Measurements from ENCODE around the gene OSBP2. TPM values are rescaled to one million over a fixed set of nuclear protein-coding genes. Genes with fewer than 3 reads are reported as not detected.
"Not testable (repeated sequence)": the region's sequence is repeated elsewhere in the genome, so short reads cannot be mapped to it uniquely, and the experiment has no call there.

The OSBP2 gene
- total and polyA plus RNA-seq, 3 donors from 2014 or later = 39.5 to 68.0 (median 45.4) TPM

DNA sequence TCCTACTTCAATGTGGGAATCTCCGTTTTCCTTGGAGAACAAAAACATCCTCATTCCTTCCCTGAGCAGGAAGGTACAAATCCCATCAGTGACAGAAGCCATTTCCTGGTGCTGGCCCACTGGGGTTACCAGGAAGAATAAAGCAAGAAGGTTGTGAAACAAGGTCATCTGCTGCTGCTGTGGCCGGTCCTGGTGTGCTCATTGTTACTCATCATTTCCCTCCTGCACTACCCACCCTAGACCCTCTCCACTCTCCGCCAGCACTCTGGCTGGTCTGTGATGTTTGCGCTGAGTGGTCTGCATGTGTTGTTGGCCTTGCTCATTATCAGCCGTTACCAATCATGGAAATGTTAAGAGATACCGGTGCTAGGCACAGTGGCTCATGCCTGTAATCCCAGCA is 37.0 kb downstream of the OSBP2 start:
- 87 to 93% methylated on average over 6 of the region's 6 CpGs for WGBS, 2 donors
- no peak overlapping the region for H3K4me3 ChIP-seq
- no peaks in the 10 kb centered on the region for H3K9me3 ChIP-seq
- intact Hi-C loops (cut with DNase I; ENCODE audit: low total_unique reads) = no loop called here
- H3K36me3 ChIP-seq (ENCODE audit: low read depth, missing control alignments) = no peaks in the 10 kb centered on the region
- no peak overlapping the region for H3K27ac ChIP-seq
- no peak for TF ChIP-seq POLR2A (IDR thresholded peaks at IDR 0.05)
- TF ChIP-seq, protein P1, sequence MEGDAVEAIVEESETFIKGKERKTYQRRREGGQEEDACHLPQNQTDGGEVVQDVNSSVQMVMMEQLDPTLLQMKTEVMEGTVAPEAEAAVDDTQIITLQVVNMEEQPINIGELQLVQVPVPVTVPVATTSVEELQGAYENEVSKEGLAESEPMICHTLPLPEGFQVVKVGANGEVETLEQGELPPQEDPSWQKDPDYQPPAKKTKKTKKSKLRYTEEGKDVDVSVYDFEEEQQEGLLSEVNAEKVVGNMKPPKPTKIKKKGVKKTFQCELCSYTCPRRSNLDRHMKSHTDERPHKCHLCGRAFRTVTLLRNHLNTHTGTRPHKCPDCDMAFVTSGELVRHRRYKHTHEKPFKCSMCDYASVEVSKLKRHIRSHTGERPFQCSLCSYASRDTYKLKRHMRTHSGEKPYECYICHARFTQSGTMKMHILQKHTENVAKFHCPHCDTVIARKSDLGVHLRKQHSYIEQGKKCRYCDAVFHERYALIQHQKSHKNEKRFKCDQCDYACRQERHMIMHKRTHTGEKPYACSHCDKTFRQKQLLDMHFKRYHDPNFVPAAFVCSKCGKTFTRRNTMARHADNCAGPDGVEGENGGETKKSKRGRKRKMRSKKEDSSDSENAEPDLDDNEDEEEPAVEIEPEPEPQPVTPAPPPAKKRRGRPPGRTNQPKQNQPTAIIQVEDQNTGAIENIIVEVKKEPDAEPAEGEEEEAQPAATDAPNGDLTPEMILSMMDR (IDR thresholded peaks at IDR 0.05) = no peak
- no peaks in the 10 kb centered on the region for H3K4me1 ChIP-seq
- no peaks in the 10 kb centered on the region for H3K27me3 ChIP-seq
- no peak for DNase-seq

DNA sequence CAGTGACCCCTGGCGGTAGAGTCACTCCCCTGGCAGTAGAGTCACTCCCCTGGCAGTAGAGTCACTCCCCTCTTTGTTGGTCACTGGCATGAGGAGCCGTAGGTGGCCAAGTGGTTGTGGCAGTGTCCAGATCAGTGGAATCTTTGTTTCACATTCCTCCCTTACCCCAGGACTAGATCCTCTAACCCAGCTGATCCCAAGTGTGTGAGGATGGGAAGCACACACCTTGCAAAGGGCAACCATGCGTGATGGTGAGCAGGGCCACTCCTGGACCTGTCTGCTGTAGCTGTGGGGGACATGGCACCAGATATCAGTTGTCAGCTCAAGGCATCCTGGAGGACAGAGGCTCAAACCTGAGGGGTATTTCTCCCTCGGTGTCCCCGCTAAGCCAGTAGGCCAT is 37.8 kb downstream of the OSBP2 start:
- H3K4me3 ChIP-seq = no peak overlapping the region
- 90 to 94% methylated on average over 2 to 5 of the region's 5 CpGs for WGBS, 2 donors
- DNase-seq = no peak
- no peak overlapping the region for H3K27ac ChIP-seq
- no peaks in the 10 kb centered on the region for H3K36me3 ChIP-seq (ENCODE audit: low read depth, missing control alignments)
- H3K4me1 ChIP-seq = no peaks in the 10 kb centered on the region
- no peak for TF ChIP-seq POLR2A (IDR thresholded peaks at IDR 0.05)
- TF ChIP-seq, protein P1 (IDR thresholded peaks at IDR 0.05) = no peak
- H3K9me3 ChIP-seq = no peaks in the 10 kb centered on the region
- intact Hi-C loops (cut with DNase I; ENCODE audit: low total_unique reads) = no loop called here
- H3K27me3 ChIP-seq = no peaks in the 10 kb centered on the region

DNA sequence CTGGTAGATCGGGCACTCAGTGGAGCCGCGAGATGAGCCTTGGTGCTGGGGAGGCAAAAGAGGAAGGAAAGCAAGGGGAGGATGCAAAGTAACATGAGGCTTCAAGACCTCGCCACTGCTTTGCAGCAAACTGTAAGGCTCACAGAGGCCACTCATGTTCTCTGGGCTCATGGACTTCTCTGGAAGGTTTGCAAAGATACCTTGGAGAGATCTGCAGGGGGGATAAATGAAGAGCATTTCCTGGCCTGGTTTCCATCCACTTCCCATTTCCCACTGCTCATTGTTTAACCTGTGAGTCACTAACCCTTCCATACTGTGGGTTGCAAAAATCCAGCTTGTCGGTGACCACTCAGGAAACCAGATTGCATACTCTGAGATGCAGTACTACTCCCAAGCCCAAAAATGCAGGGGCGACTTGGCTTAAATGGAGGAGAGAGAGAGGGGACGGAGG is 38.5 kb downstream of the OSBP2 start:
- no peaks in the 10 kb centered on the region for H3K27me3 ChIP-seq
- intact Hi-C loops (cut with DNase I; ENCODE audit: low total_unique reads) = no loop called here

DNA sequence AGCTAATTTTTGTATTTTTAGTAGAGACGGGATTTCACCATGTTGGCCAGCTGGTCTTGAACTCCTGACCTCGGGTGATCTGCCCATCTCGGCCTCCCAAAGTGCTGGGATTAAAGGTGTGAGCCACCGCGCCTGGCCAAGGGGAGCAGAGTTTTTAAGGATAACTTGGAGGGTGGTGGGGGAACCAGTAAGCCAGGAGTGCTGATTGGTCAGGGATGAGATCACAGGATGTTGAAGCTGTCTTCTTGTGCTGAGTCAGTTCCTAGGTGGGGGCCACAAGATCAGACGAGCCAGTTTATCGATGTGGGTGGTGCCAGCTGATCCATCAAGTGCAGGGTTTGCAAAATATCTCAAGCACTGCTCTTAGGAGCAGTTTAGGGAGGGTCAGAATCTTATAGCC is 45.3 kb downstream of the OSBP2 start:
- DNase-seq; H3K36me3 ChIP-seq (ENCODE audit: low read depth, missing control alignments); H3K27ac ChIP-seq; H3K27me3 ChIP-seq; H3K9me3 ChIP-seq; H3K4me3 ChIP-seq; intact Hi-C loops (cut with DNase I; ENCODE audit: low total_unique reads); H3K4me1 ChIP-seq: not testable (repeated sequence)
- WGBS, 2 donors = 74 to 90% methylated on average over 6 to 7 of the region's 7 CpGs

More for the DNA sequence above, 38.5 kb downstream of the OSBP2 start:
- no peak overlapping the region for H3K4me3 ChIP-seq
- no peak for DNase-seq
- no peak overlapping the region for H3K27ac ChIP-seq
- TF ChIP-seq, protein P1 (IDR thresholded peaks at IDR 0.05) = no peak
- TF ChIP-seq POLR2A (IDR thresholded peaks at IDR 0.05) = no peak
- no peaks in the 10 kb centered on the region for H3K9me3 ChIP-seq
- H3K4me1 ChIP-seq = no peaks in the 10 kb centered on the region
- H3K36me3 ChIP-seq (ENCODE audit: low read depth, missing control alignments) = no peaks in the 10 kb centered on the region
- 82 to 85% methylated on average over 7 of the region's 7 CpGs for WGBS, 2 donors

DNA sequence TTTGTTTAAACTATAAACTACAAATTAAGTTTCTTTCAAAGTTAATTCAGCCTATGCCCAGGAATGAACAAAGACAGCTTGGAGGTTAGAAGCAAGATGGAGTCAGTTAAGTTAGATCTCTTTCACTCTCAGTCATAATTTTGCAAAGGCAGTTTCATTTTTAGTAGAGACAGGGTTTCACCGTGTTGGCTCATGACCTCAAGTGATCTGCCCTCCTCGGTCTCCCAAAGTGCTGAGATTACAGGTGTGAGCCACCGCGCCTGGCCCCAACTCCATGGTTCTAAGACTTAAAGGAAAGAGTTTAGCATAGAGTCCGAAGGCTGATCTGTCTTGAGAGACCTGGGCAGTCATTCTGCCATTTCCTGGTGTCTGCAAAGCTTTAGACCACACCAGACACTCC is 45.8 kb downstream of the OSBP2 start:
- H3K4me3 ChIP-seq; H3K27me3 ChIP-seq; intact Hi-C loops (cut with DNase I; ENCODE audit: low total_unique reads); H3K27ac ChIP-seq; H3K4me1 ChIP-seq; DNase-seq; H3K9me3 ChIP-seq; H3K36me3 ChIP-seq (ENCODE audit: low read depth, missing control alignments): not testable (repeated sequence)
- 92 to 94% methylated on average over 5 of the region's 5 CpGs for WGBS, 2 donors

All from testis (tissue), 3 donors.